ENCODE data around the gene KCNQ4. TPM values are rescaled to one million over a fixed set of nuclear protein-coding genes. Genes with fewer than 3 reads are reported as not detected.

The KCNQ4 gene
- total RNA-seq, 1 donor from 2014 or later, result 0.78 TPM

DNA sequence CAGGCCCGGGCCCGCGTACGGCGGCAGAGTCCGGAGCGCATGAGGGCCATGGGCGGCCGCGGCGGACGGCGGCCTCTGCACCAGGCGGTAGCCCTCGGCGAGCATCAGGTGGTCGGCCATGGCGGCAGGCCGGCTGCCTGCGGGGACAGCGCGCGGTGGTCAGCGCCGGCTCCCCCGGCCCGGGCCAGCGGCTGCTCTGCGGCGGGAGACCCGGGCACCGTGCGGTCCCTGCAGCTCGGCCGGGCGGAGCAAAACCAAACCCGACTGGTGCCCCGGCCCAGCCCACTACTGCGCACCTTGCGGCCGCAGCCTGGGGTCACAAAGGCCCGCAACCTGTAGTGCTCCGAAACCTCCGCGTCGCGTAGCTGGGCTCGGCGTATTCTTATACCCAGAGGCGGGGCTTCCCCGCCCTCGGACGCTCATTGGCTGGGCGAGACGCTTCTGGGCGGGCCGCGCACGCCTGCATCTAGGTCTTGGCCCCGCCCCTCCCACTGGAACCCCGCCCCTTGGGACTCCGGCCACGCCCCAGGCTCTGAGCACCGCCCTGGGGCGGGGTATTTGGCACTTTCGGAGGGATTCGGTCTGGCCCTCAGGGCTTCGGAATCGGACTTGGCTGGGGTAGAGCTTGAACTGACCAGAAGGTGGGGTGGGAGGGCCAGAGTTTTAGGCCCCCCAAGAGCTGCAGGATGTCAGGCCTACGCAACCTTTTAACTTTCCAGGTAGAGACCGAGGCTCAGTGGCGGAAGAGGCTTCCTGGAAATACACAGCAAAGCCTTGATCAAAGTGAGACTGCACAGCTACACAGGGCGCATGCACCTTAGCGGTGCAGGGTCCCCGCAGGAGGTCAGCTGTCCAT, 78.6 kb downstream of the KCNQ4 start, which contains the start of gene CITED4:
Gene CITED4, minus strand, starts transcription at position 356 of the 856 bp plus-strand sequence. Its CDS starts 236 bp downstream, at position 120.
- TF ChIP-seq, protein P1, sequence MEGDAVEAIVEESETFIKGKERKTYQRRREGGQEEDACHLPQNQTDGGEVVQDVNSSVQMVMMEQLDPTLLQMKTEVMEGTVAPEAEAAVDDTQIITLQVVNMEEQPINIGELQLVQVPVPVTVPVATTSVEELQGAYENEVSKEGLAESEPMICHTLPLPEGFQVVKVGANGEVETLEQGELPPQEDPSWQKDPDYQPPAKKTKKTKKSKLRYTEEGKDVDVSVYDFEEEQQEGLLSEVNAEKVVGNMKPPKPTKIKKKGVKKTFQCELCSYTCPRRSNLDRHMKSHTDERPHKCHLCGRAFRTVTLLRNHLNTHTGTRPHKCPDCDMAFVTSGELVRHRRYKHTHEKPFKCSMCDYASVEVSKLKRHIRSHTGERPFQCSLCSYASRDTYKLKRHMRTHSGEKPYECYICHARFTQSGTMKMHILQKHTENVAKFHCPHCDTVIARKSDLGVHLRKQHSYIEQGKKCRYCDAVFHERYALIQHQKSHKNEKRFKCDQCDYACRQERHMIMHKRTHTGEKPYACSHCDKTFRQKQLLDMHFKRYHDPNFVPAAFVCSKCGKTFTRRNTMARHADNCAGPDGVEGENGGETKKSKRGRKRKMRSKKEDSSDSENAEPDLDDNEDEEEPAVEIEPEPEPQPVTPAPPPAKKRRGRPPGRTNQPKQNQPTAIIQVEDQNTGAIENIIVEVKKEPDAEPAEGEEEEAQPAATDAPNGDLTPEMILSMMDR (IDR thresholded peaks at IDR 0.05; ENCODE audit: unreplicated experiment), result no peak
- H3K36me3 Mint-ChIP-seq, result no peaks in the 10 kb centered on the region
- peak; percentile 90 to 93 for DNase-seq (ENCODE audit: low spot score in 2 of 2, unreplicated experiment in 2 of 2)
- peaks cover 24% of the 10 kb centered on the region for H3K4me1 Mint-ChIP-seq
- no peaks in the 10 kb centered on the region for H3K9me3 Mint-ChIP-seq
- H3K4me3 Mint-ChIP-seq, result peak within 1 kb of the TSS; percentile 69
- peaks cover 30% of the 10 kb centered on the region for H3K27me3 Mint-ChIP-seq (ENCODE audit: low read depth)
- H3K27ac Mint-ChIP-seq, result peak within 1 kb of the TSS; percentile 76

DNA sequence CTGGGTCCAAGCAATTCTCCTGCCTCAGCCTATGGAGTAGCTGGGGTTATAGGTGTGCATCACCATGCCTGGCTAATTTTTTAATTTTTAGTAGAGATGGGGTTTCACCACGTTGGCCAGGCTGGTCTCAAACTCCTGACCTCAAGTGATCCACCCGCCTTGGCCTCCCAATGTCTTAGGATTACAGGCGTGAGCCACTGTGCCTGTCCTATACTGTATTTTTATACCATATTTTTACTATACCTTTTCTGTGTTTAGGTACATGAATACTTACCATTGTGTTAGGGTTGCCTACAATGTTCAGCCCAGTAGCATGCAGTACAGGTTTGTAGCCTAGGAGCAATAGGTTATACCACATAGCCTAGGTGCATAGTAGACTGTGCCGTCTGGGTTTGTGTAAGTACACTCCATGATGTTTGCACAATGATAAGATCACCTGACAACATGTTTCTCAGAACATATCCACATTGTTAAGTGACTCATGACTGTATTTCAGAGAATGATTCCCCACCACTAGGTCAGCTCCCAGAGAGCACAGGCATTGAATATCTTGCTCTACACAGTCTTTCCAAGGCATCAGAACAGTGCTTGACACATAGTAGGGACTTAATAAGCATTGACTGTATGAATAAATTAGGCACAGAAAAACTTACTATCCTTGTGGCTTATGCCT, 84.6 kb downstream of the KCNQ4 start:
- DNase-seq (ENCODE audit: low spot score in 2 of 2, unreplicated experiment in 2 of 2), result no peak
- Mint-ChIP-seq H3K27me3 (ENCODE audit: low read depth) (peaks cover 3% of the 10 kb centered on the region), H3K4me1 (peaks cover 11% of the 10 kb centered on the region), H3K9me3 (peaks cover 6% of the 10 kb centered on the region), H3K27ac (no peak overlapping the region), H3K36me3 (no peaks in the 10 kb centered on the region), H3K4me3 (no peak overlapping the region)
- TF ChIP-seq, protein P1 (IDR thresholded peaks at IDR 0.05; ENCODE audit: unreplicated experiment), result no peak

DNA sequence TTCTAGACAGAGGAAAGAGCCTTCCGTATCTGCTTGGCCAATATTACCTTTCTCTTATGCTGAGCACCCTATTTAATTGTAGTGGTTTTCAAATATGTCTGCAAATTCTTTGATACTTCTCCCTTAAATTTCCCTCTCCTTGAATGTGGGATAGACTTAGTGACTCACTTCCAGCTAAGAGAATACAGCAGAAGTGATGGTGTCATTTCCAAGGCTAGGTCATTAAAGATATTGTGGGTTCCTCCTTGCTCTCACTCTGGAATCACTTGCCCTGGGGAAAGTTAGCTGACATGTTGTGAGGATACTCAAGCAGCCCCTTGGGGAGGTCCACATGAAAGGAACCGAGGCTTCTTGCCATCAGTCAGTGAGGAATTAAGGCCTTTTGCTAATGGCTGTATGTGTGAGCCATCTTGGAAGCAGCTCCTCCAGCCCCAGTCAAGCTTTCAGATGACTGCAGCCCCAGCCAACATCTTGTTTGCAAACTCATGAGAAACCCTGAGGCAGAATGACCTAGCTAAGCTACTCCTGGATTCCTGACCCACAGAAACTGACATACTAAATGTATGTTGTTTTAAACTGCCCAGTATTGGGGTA, 86.6 kb downstream of the KCNQ4 start:
- TF ChIP-seq, protein P1 (IDR thresholded peaks at IDR 0.05; ENCODE audit: unreplicated experiment), result no peak
- H3K4me1 Mint-ChIP-seq, result peaks cover 6% of the 10 kb centered on the region

DNA sequence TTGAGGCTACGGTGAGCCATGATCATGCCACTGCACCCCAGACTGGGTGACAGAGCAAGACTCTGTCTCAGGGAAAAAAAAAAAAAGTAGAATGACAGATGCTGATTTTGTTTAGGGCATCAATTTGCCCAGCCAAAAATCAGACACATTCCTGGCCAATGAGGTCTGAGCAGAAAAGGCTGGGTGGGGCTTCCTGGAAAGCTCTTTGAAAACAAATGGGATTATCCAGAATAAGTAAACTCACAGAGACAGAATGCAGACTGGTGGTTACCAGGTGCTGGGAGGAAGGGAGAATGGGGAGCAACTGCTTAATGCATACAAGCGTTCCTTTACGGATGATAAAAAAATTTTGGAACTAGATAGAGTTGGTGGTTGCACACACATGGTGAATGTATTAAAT, 88.7 kb downstream of the KCNQ4 start:
- H3K27ac Mint-ChIP-seq, result no peak overlapping the region
- H3K4me1 Mint-ChIP-seq, result peaks cover under 1% of the 10 kb centered on the region
- H3K36me3 Mint-ChIP-seq, result no peaks in the 10 kb centered on the region
- peaks cover 13% of the 10 kb centered on the region for H3K9me3 Mint-ChIP-seq
- peaks cover 5% of the 10 kb centered on the region for H3K27me3 Mint-ChIP-seq (ENCODE audit: low read depth)
- TF ChIP-seq, protein P1 (IDR thresholded peaks at IDR 0.05; ENCODE audit: unreplicated experiment), result no peak
- DNase-seq (ENCODE audit: low spot score in 2 of 2, unreplicated experiment in 2 of 2), result no peak
- H3K4me3 Mint-ChIP-seq, result no peak overlapping the region

More for the DNA sequence above, 86.6 kb downstream of the KCNQ4 start:
- Mint-ChIP-seq H3K4me3 (no peak overlapping the region), H3K9me3 (peaks cover 6% of the 10 kb centered on the region), H3K27ac (no peak overlapping the region), H3K27me3 (ENCODE audit: low read depth) (peaks cover 5% of the 10 kb centered on the region), H3K36me3 (no peaks in the 10 kb centered on the region)
- DNase-seq (ENCODE audit: low spot score in 2 of 2, unreplicated experiment in 2 of 2), result no peak

DNA sequence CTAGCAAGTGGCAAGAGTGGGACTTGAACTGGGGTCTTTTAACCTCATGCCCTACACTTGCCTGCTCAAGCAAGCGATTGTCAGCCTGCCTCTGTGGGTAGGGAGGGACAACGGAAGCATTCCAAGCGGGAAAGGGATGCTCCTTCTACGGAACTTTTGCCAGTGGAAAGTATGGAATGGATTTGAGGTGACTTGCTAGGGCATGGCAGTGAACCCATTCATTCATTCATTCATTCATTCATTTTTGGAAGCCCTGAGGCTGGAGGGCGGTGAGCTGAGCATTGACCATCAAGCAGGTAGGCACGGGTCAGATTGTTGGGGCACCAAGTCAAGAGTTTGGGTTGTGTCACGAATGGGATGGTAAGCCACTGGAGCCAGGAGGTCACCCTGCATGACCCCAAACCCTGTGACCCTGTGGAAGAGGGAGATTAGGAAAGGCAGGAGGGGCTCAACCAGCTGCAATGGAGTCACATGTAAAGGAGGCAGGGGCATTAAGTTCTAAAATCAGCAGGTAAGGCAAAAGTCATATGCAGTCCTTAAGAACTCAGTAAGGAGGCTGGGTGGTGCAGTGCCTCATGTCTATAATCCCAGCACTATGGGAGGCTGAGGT, 90.4 kb downstream of the KCNQ4 start:
- Mint-ChIP-seq H3K4me1 (peaks cover 11% of the 10 kb centered on the region), H3K9me3 (peaks cover 13% of the 10 kb centered on the region), H3K27me3 (ENCODE audit: low read depth) (peaks cover 5% of the 10 kb centered on the region), H3K27ac (no peak overlapping the region), H3K36me3 (no peaks in the 10 kb centered on the region), H3K4me3 (no peak overlapping the region)
- DNase-seq (ENCODE audit: low spot score in 2 of 2, unreplicated experiment in 2 of 2), result no peak
- TF ChIP-seq, protein P1 (IDR thresholded peaks at IDR 0.05; ENCODE audit: unreplicated experiment), result no peak

Measured in mesothelial cell of epicardium (in vitro differentiated cells).